Sigmoid colon (tissue), 4 donors: Measurements from ENCODE around the gene ERMN.

ENCODE experiments used
- CTCF ChIP-seq, 4 experiments: fragments of 450-650 bp in 3 of 4; fragments of 200-600 bp in 1 of 4; IDR thresholded peaks; one replicate each; pipeline ENCODE4 v1.5.1; 2016 to 2019; ENCODE audit warnings: antibody characterized with exemption in 4 of 4, mild to moderate bottlenecking in 3 of 4, moderate library complexity in 2 of 4
- POLR2AphosphoS5 ChIP-seq, 4 donors: sonication (generic); formaldehyde crosslinking; IDR thresholded peaks; one replicate each; pipeline ENCODE4 v1.6.1; 2017; ENCODE audit warnings: antibody characterized with exemption in 4 of 4

DNA sequence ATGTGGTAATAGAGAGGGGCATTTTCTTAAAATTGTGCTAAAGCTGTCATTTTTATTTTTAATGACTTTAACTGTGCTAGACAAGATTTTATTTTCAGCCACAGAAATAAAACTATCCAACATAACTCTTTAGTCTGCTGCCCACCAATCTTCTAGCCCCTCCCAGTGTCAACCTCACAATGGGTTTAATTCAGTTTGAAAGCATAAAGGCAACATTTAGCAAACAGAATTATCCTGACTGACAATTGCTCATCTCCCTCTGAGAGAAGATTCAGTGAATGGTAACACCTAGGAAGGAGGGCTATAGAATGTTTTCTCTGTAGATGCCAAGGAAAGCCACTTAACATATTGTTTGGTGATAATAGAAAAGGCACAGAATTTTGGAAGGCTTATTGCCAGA is 5.2 kb downstream of the ERMN start:
- no peak for TF ChIP-seq POLR2AphosphoS5 (IDR thresholded peaks at IDR 0.05)
- no peak for TF ChIP-seq CTCF (IDR thresholded peaks at IDR 0.05)
